ENCODE data around the gene PLCH2.

PLCH2 gene

DNA sequence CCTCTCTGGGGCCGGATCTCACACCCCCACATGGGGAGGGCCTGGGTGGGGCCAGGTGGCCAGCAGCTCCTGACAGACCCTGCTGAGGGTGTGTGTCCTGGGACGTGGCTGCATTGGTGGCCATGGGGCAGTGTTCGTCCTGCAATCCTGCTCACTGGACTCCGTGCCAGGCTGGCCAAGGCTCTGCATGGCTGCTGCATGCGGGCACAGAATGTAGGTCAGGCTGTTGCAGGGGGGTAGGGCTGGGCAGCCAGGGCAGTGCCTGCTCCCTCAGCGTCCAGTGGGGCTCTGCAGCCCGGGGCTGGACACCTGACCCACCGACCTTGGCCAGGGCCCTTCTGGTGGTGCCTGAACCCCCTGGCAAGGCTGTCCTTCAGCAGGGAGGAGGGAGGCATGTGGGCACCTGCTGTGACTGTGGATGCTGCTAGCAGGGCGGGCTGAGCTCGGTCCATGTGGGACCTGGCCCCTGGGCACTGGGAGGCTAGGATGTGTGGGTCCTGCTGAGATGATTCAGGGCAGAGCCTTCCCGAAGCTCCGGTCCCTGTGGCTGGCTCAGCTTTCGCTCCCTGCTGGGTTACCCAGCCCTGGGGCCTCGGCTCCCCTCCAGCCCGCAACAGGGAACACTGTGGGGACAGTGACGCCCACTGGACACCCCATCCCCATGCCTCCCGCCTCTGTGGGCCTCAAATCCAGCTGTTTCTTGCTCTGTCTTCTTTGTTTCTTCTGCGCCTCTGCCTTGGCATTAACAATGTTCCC, 14.9 kb upstream of the PLCH2 start:
- no peak for DNase-seq

DNA sequence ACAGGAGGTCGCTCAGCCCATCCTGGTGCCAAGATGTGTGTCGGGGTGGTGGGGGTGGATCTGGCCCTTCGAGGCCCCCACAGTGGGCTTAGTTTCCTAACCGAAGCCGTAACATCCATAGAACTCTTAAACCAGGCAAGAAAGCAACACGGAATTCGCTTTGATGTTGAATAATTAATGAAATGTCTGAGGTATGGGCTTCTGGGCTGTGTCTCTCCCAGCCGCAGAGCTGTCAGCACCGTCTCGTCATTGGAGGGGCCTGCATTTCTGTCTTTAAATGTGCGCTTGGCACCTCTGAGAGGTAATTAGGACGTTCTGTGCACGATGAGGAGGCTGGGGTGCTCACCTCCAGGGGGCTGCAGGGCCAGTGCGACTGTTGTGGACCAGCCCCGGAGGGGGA, 13.3 kb upstream of the PLCH2 start:
- no peak for DNase-seq

DNA sequence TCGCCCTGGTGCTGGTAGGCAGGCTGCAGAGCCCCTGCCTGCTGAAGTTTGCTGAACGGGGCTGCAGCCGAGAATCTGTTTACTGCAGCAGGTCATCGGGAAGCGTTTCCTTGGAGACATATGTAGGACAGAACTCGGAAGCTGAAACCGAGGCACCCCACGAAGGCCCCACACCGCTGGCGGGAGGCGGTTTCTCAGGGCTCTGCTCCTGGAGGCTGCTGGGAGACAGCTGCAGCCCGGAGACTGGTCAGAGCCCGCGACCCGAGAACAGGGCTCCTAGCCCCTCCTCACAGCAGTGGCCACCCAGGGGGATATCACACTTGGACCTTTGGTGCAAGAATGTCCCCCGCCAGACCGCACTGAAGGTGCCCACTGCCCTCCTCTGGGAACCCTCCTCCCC, 12.7 kb upstream of the PLCH2 start:
- DNase-seq = no peak

DNA sequence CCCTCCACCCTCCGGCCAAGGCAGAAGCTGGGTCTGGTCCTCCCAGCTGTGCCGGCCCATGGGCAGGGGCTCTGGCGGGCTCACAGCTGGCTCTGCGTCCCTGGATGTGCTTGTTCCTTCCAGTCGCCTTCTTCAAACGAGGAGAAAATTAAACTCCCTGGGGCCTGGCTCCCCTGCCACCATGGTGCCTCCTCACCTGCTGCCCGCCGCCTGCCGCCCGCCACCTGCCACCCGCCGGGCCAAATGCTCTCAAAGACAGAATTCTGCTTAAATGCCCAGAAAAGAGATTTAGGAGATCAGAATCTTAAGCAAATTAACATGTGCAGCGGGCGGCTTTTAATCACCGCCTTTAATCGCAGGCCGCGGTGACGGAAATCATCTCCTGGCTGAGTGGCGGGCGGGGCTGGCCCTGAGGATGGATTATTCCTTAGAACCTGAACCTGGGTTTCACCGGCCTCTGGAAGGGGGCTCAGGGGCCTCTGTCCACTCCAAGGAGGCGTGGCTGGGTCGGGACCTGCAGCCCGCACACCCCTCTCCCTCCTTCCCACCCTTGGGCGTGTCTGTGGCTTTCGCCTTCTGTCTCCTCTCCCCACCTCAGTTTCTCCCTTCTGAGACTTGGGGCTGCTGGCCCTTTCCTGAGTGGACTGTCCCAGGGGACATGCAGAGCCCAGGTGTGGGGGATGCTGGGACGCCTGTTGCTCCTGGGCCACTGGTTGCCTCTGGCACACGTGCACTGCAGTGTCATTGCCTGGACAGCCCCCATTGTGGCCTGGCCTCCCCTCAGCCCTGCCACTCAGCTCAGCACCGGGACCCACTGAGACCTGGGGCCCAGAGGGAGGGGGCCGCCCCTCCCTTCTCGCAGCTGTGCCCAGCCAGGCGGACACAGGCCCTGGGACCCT, 10.5 kb upstream of the PLCH2 start:
- no peak for DNase-seq

DNA sequence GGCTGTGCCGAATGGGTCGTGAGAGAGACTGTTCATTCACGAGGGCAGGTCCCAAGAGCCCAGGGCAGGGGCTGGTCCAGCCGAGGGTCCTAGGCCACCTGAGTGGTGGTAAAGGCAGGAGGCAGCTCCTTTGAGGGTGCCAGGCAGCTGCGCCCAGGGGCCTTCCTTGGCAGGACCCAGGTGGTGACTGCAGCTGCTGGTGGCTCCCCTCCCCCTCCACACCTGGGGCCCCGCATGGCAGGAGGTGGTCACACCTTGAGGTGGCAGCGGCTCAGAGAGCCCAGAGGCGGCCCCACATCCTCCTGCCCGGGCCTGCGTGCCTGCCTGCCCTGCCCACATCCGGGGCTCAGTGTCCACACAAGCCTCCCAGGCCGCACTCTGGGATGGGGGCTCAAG, 9.8 kb upstream of the PLCH2 start:
- peak; percentile 4 for DNase-seq

DNA sequence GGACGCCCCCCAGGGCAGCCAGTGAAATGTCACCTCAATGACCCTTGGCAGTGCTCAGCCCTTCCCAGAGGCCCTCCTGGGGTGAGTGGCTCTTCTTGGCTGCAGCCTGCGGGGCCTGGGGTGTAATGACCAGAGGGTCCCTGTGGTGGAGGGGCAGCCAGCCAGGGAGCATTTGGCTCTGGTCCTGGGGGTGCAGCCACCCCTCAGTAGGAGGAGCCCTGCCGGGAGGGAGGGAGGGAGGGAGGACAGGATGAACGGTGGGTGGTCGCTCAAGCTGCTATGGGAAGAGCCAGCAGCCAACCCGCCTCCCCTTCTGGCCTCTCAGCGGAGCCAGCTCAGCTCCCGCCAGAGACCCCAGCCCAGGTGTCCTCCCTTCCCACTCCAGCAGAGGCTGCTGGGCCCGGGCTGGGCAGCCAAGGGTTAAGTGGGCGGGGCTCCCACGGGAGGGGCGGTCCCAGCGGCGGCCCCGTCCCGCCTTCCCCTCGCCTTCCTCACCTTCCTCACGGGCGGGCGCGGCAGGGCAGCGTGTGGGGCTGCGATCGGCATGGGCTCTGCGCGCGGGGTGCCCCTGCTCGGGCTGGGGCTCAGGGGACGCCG, 9.0 kb upstream of the PLCH2 start:
- peak; percentile 17 for DNase-seq

DNA sequence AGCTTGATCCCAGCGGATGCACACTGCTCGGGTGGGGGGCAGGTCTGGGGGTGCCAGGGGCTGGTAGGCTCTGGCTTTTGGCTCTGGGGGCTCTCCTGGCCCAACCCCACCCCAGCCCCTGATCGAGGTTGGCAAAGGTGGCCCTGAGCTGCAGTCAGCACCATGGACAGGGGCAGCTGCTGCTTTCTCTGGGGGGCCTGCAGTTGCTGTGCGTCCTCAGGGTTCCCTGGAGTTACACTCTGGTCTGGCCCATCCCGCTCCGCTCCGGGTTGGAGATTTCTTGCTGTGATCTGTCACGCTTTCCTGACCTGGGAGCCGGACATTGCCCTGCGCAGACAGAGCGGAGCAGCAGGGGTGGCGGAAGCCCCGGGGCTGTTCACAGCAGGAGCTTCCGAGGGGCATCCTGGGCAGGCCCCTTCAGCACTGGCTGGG, 8.0 kb upstream of the PLCH2 start:
- peak; percentile 34 for DNase-seq

DNA sequence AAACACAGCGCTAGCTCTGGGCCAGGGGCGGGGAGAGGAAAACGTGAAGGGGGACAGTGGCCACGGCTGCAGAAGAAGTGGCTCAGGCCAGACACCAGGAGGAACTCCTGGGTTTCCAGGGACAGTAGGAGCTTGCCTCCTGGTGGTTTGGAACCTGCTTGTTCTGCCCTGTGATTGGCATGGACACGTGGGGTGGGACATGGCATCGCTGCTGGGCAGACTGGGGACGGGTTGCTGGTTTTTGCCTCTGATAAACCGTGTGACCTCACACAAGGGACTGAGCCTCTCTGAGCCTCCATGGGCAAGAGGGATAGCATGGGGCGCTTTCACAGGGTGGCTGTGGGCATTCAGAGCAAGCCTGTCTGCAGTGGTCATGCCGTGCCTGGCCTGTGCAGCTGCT, 7.5 kb upstream of the PLCH2 start:
- DNase-seq = no peak

DNA sequence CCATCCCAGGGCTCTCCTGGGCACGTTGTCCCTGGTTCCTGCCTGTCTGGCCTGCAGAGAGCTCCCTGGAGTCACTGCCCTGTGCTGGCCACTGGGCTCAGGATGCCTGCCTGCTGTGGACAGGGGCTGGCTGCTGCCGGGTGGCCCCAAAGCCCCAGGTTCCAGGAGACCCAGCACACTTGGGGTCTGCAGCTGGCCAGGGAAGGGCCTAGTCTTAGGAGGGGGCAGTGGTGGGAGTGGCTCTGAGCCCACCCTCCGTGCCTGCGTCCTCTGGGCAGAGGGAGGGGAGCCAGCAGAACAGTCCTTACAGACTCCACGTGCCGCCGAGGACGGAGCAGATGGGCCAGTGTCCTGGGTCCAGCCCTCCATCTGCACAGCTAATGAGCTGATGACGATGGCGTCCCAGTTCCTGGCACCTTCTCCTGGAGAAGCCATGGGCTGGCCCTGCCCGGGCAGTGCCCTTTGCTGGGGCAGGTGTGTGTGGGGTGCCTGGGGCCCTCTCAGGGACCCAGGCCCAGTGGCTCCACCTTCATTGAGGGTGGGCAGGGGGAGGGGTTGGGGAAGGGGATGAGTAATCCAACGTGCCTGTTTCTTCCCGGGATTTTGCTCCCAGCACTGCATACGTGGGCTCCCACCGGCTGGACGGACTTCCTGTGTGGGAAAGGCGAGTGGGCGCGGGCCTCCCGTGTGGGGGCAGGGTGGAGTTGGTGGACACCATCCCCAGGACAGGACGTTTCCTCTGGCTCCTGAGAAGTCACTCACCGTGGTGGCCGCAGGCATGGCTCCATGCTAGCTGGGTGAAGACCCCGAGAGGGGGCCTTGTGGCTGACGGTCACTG, 6.8 kb upstream of the PLCH2 start:
- no peak for DNase-seq

DNA sequence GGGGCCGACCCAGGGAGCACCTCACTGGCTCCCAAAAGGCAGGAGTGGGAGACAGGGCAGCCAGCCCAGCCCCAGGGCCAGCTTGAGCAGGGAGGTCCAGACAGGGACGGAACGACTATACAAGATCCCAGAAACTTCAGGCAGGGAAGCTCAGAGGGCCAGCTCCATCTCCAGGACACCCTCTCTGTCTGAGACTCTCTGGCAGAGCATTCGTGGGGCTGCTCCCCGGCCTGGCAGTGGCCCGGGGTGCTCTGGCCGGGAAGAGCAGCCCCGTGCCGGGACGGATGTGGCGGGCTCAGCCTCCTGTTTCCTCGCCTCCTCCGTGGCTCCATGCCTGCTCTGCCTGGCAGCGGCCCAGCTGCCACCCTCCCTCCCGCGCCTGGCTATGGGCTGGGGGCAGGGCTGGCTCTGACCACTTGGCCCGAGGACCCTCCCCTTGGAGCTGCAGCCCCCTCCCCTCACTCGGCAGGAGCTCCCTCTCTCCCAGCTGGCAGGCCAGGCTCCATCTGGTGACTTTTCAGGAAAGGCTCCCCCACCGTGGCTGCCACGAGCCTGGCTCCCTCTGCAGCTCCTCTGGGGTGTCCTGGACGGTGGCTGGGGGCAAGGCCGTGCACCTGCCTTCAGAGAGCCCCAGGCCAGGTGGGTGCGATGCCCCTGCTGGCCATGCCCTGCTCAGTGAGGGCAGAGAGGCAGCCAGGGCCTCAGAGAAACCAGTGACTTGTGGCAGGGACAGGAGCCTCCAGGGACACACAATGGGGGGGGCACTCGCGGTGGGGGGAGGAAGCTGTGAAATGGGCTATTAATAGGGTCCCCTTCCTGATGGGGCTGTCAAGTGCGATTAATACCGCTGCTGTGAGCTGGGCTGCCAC, 5.6 kb upstream of the PLCH2 start:
- DNase-seq = no peak

DNA sequence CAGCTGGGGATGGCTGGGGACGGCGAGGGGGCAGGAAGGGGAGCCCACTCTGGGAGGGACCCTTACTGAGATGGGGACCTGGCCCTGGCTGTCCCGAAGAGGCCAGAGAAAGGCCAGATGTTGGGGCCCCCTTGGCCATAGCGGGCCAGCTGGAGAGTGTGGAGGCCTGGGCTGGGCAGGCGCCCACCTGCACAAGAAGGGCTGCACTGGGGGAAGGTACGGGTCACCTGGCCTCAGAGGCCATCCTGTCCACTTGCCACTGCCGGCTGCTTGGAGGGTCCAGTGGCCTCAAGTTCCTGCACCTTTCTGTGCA, 5.0 kb upstream of the PLCH2 start:
- DNase-seq = no peak

DNA sequence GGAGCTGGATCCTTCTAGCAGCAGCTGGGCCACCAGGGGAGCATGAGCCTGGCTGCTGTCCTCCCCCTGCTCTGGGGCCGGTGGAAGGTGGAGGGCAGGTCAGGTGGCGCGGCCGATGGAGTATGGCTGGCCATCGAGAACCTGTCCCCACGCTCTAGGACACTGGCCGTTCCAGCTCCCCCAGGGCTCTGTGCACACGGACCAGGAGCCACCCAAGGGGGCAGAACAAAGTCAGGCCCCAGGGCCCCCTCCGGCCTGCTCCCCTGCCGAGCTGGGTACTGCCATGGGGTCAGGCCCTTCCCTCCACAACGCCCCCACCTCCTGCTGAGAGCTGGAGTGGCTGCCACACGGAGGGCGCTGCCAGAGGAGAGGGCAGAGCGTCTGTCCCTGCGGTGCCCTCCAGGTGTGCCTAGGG, 4.5 kb upstream of the PLCH2 start:
- DNase-seq = no peak

DNA sequence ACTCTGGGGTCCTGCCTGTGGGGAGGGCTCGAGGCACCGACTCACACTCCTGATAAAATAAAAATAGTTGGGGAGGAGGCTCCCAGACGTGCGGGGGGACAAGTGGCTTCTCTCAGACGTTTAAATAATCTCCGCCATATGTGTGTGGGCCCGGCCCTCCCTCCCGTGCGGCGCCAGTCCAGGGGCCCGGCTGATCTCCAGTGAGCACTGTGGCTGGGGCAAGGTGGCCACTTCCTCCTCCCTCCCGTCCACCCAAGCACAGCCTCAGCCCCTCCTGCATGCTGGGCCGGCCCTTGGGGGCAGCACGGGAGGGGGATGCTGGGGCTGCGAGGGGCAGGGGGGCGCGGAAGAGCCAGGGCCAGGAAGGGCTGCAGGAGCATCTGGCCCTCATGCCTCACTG, 4.0 kb upstream of the PLCH2 start:
- DNase-seq = no peak

DNA sequence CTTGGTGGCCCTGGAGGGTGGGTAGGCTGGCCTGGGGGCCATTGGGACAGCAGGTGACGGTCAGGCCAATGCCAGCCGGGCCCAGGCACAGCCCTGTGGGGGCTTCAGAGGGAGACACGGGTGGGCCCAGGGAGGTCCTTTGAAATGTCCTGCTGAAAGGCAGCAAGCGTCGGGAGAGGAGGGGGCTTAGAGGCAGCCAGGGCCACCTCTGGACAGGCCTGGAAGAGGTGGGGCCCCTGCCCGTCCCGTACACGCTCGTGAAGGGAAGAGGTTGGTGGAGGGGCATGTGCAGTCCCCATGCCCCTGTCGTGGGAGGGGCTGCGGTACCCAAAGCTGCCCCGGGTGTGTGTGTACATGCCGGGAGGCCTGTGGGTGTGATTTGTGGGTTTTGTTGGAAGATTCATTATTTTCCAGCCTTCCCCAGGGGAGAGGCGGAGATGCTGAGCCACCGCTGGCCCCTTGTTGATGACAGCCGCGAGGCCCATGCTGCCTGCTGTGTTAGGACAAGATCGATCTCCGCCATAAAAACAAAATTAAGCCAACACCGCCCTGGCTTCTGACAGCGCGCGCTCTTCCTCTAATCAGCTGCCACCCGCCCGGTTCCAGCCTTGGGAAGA, 3.4 kb upstream of the PLCH2 start:
- DNase-seq = no peak

DNA sequence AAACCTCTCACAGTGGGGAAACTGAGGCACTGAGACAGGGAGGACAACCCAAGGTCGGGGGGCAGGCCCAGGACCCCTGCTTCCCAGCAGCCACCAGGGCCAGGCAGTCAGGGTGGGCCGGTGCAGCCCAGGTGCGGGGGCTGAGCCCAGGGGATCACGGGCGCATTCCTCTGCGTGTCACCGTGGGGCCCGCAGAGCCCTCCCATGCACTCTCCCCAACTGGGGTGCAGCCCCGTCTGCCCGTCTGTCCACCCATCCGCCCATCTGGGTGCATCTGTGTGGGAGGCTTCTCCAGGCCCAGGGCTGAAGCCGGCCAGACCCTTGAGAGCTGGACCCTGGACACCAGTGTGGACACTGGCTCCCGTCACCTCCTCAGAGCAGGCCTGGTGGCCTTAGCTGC, 2.9 kb upstream of the PLCH2 start:
- DNase-seq = no peak

DNA sequence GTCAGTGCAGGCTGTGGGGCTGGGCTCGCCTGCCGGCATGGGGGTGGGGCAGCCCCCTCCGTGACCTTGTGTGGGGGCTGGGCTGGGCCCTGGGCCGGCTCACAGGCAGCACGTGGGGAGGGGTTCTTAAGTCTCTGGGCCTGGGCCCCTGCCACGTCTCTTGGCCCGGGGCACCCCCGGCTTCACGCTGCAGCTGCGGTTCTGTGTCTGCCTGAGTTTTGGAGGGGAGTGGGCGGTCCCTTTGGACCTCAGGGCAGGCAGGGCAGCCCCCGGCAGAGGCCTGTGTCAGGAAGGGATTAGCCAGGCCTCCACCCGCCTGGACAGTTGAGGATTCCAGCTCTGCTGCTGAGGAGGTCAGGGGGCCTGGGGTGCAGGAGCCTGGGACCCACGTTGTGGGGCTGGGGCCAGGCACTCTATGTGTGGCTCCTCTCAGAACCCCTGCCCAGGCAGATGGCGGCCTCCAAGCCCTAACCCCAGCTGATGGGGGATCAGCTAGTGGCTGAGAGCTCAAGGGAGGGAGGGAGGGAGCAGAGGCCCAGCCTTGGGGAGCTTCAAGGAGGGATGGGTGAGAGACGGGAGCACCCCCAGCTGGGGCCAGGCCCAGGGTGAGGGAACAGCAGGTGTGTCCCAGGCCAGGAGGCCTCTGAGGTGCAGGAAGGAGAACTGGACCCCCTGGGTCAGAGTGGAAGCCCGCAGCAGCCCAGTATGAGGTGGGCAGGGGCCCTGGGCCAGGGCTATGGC, 1.8 kb upstream of the PLCH2 start:
- no peak for DNase-seq

DNA sequence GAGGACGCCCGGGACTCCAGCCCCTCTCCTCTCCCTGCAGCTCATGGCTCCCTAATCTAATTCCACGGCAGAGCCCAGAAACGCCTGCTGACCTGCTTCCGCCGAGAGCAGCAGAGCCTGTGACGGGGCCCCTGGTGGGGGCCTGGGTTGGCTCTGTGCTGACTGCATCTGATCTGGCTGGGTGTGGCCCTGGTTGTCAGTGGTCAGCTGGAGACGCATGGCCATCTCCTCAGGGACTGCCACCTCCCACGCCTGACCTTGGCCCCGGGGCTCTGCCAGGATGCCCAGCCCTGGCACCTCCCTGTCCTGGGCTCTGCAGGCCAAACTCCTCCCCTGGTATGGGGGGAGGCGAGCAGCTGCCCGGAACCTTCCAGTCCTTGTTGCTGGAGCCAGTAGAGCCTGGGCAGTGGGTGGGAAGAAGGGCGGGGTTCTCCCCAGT, 1.1 kb upstream of the PLCH2 start:
- DNase-seq = no peak

DNA sequence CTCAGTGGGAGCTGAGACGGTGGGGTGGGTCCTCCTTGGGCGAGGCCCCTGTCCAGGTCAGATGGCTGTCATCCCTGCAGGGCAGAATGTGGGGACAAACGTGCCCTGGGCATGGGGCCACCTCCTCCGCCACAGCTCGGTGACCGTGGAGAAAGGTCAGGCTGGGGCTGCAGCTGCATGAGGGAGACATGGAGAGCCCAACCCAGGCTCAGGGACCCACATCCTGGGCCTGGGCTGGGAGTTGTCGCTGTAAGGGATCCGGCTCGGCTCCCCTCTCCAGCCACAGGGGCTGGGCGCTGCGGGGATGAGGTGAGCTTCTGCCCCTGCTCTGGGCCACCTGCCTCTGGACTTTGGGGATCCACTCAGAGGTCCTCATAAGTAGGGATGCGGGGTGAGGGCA, 518 bp upstream of the PLCH2 start:
- DNase-seq = no peak

DNA sequence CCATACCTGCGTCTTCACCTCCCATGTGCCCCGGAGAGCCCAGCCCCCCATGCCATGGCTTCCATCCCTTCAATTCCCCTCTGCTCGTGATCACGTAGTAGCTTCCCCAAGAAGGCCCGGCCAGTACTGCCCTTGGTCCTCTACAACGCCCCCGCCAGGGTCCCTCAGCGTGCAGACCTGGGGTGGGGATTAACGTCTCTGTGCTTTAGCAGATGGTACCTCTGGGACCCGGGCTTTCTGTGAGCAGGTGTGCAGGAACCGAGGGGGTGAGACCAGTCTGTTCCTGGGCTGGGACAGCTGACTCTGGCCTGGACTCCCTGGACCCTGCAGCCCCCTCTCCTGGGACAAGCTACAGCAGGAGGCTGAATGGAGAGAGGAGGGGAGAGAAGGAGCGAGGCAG, 1.2 kb downstream of the PLCH2 start:
- DNase-seq = no peak

DNA sequence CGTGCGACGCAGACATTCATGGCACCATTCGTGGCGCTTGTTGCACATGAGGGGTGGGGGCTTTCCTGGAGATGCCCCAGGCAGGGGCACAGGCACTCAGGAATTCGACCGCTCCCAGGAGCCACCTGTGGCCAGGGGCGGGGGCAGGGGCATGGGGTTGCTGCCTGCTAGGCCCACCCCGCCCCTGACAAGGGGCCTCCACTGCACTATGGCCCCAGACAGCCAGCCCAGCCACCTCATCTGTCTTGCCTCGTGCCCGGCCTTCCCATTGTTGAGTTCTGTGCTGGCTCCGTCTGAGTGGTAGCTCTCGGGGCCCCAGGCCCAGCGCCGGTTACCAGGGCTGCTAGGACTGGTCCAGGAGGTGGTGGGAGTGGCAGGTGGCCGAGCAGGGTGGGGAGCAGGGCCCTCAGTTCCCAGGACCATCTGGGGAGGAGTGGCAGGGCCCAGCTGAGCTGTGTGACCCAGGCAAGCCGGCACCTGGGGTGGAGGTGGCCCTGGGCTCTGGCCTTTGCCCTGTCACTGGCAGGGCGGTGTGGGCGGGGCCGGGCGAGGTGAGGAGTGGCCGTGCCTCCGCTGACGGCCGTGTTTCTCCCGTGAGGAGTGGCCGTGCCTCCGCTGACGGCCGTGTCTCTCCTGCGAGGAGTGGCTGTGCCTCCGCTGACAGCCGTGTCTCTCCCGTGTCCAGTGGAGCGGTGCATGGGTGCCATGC, 1.9 kb downstream of the PLCH2 start:
- no peak for DNase-seq
